Hematopoietic multipotent progenitor cell treated with erythropoietin and hydrocortisone succinate and interleukin-3 and kit ligand, for 8 days (in vitro differentiated cells): Measurements from ENCODE around the gene SKI.
"Not testable (repeated sequence)": the region's sequence is repeated elsewhere in the genome, so short reads cannot be mapped to it uniquely, and the experiment has no call there.

ENCODE experiments used
- DNase-seq: peaks from one replicate; pipeline ENCODE4 v3.0.0-alpha.2; 2015

The SKI gene

GRCh38 chr1:2313651-2314261 lies 85.6 kb downstream of the SKI start:
- DNase-seq, result no peak

GRCh38 chr1:2314273-2314802 lies 86.2 kb downstream of the SKI start:
- no peak for DNase-seq

GRCh38 chr1:2314803-2315673 lies 86.9 kb downstream of the SKI start:
- DNase-seq, result peak; percentile 14

- DNase-seq, result no peak
These were observed 87.7 kb downstream of the SKI start for GRCh38 chr1:2315674-2316450.

- DNase-seq, result no peak
These were observed 88.4 kb downstream of the SKI start for GRCh38 chr1:2316451-2316961.

GRCh38 chr1:2317230-2318065 lies 89.3 kb downstream of the SKI start:
- no peak for DNase-seq

- no peak for DNase-seq
These were observed 90.5 kb downstream of the SKI start for GRCh38 chr1:2318314-2319278.

- no peak for DNase-seq
These were observed 91.2 kb downstream of the SKI start for GRCh38 chr1:2319291-2319690.

GRCh38 chr1:2320006-2320405 lies 91.9 kb downstream of the SKI start:
- no peak for DNase-seq

GRCh38 chr1:2320760-2321667 lies 92.9 kb downstream of the SKI start:
- no peak for DNase-seq

GRCh38 chr1:2322065-2322571 lies 94.0 kb downstream of the SKI start:
- DNase-seq, result no peak

- DNase-seq, result no peak
These were observed 94.6 kb downstream of the SKI start for GRCh38 chr1:2322581-2323211.

GRCh38 chr1:2323451-2323974 lies 95.4 kb downstream of the SKI start:
- no peak for DNase-seq

- DNase-seq, result no peak
These were observed 96.6 kb downstream of the SKI start for GRCh38 chr1:2324553-2325366.

- no peak for DNase-seq
These were observed 98.4 kb downstream of the SKI start for GRCh38 chr1:2326524-2326923.

- not testable (repeated sequence) for DNase-seq
These were observed 99.0 kb downstream of the SKI start for GRCh38 chr1:2327162-2327561.

GRCh38 chr1:2327841-2328240 lies 99.7 kb downstream of the SKI start:
- DNase-seq, result no peak
